NCI-H128 (cell line): ENCODE results near the gene FMNL2.

Experiments used
- DNase-seq: peaks from one replicate; lab custom pipeline; 2025; ENCODE audit not compliant: unreplicated experiment; lab: John Stamatoyannopoulos, UW

Gene FMNL2

GRCh38 chr2:152686321-152686720 is 351.3 kb downstream of the FMNL2 start:
- DNase-seq: no peak

- no peak for DNase-seq
These were observed 358.1 kb downstream of the FMNL2 start for GRCh38 chr2:152693033-152693432.

GRCh38 chr2:152694161-152694661 is 359.2 kb downstream of the FMNL2 start:
- no peak for DNase-seq

- no peak for DNase-seq
These were observed 360.8 kb downstream of the FMNL2 start for GRCh38 chr2:152695763-152696162.

- DNase-seq: no peak
These were observed 361.5 kb downstream of the FMNL2 start for GRCh38 chr2:152696476-152696875.
